Breast epithelium (tissue), 4 donors: ENCODE results near the gene MATN1. TPM values are rescaled to one million over a fixed set of nuclear protein-coding genes. Genes with fewer than 3 reads are reported as not detected.
A peak's percentile ranks its signal among the peaks of the same experiment; 100 is the strongest.

Source experiments
- DNase-seq, 2 donors: peaks; one replicate each; pipeline ENCODE4 v3.0.0-alpha.2; 2019; ENCODE audit warnings: low spot score in 2 of 2
- H3K27ac ChIP-seq, 2 donors: fragments of 200-600 bp; sonication (generic) in 1 of 2; one replicate each; pipeline ENCODE4 v1.5.1; 2016 to 2019; ENCODE audit warnings: mild to moderate bottlenecking in 1 of 2
- H3K27me3 ChIP-seq, 2 donors: fragments of 200-600 bp; sonication (generic) in 1 of 2; one replicate each; pipeline versions ENCODE4 v1.5.1 to v1.6.0; 2017 to 2019; ENCODE audit warnings: control low read depth in 1 of 2, mild to moderate bottlenecking in 1 of 2
- H3K36me3 ChIP-seq: fragments of 200-600 bp; one replicate; pipeline ENCODE4 v1.5.1; 2019
- H3K4me1 ChIP-seq, 2 donors: fragments of 200-600 bp; sonication (generic); one replicate each; pipeline ENCODE4 v1.5.1; 2016 to 2019; ENCODE audit warnings: control low read depth in 1 of 2
- H3K4me3 ChIP-seq, 3 donors: fragments of 200-600 bp; sonication (generic); 1 replicate in 2 of 3; 2 replicates in 1 of 3; pipeline ENCODE4 v1.5.1; 2016 to 2019; ENCODE audit warnings: mild to moderate bottlenecking in 3 of 3, moderate library complexity in 2 of 3
- H3K9me3 ChIP-seq, 2 donors: fragments of 200-600 bp; sonication (generic) in 1 of 2; one replicate each; pipeline ENCODE4 v1.5.1; 2016 to 2019; ENCODE audit warnings: control low read depth in 1 of 2
- CTCF ChIP-seq, 3 donors: fragments of 450-650 bp; IDR thresholded peaks; one replicate each; pipeline ENCODE4 v1.5.1; 2016 to 2017; ENCODE audit warnings: antibody characterized with exemption in 3 of 3, mild to moderate bottlenecking in 3 of 3, moderate library complexity in 3 of 3
- POLR2A ChIP-seq: fragments of 450-650 bp; IDR thresholded peaks from one replicate; pipeline ENCODE4 v1.6.1; 2016; ENCODE audit warnings: antibody characterized with exemption, mild to moderate bottlenecking, moderate library complexity
- POLR2AphosphoS5 ChIP-seq, 3 donors: sonication (generic); formaldehyde crosslinking; IDR thresholded peaks; one replicate each; pipeline ENCODE4 v1.6.1; 2017; ENCODE audit warnings: antibody characterized with exemption in 3 of 3
- intact Hi-C: fragments of 100-400 bp; cut with DNase I; formaldehyde crosslinking; loops from one replicate; pipeline ENCODE4 v1.15.1; 2023; ENCODE audit warnings: low total_unique reads
- total RNA-seq, 3 donors: library from RNA; depleted of rRNA; stranded (reverse); fragments of >200 nt; gene quantifications; one replicate each; pipeline ENCODE4 v1.1.0, GENCODE V29; 2016

MATN1 gene
- total RNA-seq, 3 donors from 2014 or later: not detected

GRCh38 chr1:30681782-30682181 lies 41.6 kb downstream of the MATN1 start:
- Histone ChIP-seq H3K27ac (no peak overlapping the region), H3K36me3 (no peaks in the 10 kb centered on the region), H3K9me3 (no peaks in the 10 kb centered on the region), H3K4me1 (peaks cover 0 to 7% of the 10 kb centered on the region in 2 donors), H3K27me3 (peaks cover 0 to 12% of the 10 kb centered on the region in 2 donors), H3K4me3 (no peak overlapping the region)
- intact Hi-C loops: no loop called here
- DNase-seq: peak in 1 of 2 donors; percentile 28
- TF ChIP-seq POLR2AphosphoS5 (IDR thresholded peaks at IDR 0.05) (no peak), CTCF (IDR thresholded peaks at IDR 0.05) (no peak), POLR2A (no peak)

- Histone ChIP-seq H3K4me3 (no peak overlapping the region), H3K36me3 (no peaks in the 10 kb centered on the region), H3K4me1 (peaks cover 0 to 7% of the 10 kb centered on the region in 2 donors), H3K27me3 (peaks cover 0 to 12% of the 10 kb centered on the region in 2 donors), H3K9me3 (peaks cover 0 to 7% of the 10 kb centered on the region in 2 donors), H3K27ac (no peak overlapping the region)
- DNase-seq: no peak
- TF ChIP-seq POLR2AphosphoS5 (IDR thresholded peaks at IDR 0.05) (no peak), POLR2A (no peak), CTCF (IDR thresholded peaks at IDR 0.05) (no peak)
- intact Hi-C loops: no loop called here
Observed at GRCh38 chr1:30680879-30681278, 42.5 kb downstream of the MATN1 start.

- Histone ChIP-seq H3K27me3 (peaks cover 0 to 12% of the 10 kb centered on the region in 2 donors), H3K36me3 (no peaks in the 10 kb centered on the region), H3K4me1 (peaks cover 0 to 7% of the 10 kb centered on the region in 2 donors), H3K9me3 (peaks cover 0 to 10% of the 10 kb centered on the region in 2 donors), H3K4me3 (no peak overlapping the region), H3K27ac (no peak overlapping the region)
- TF ChIP-seq CTCF (IDR thresholded peaks at IDR 0.05): no peak
- no peak for TF ChIP-seq POLR2AphosphoS5 (IDR thresholded peaks at IDR 0.05)
- no peak for TF ChIP-seq POLR2A
- intact Hi-C loops: no loop called here
- peak in 1 of 2 donors; percentile 15 for DNase-seq
Observed at GRCh38 chr1:30680429-30680828, 43.0 kb downstream of the MATN1 start.

- DNase-seq: peak in 1 of 2 donors; percentile 9
- intact Hi-C loops: no loop called here
Observed at GRCh38 chr1:30679976-30680305, 43.4 kb downstream of the MATN1 start.

More at GRCh38 chr1:30679976-30680305, 43.4 kb downstream of the MATN1 start:
- Histone ChIP-seq H3K9me3 (peaks cover 0 to 10% of the 10 kb centered on the region in 2 donors), H3K4me1 (peaks cover 0 to 5% of the 10 kb centered on the region in 2 donors), H3K27me3 (peaks cover 0 to 10% of the 10 kb centered on the region in 2 donors), H3K4me3 (no peak overlapping the region), H3K27ac (no peak overlapping the region), H3K36me3 (no peaks in the 10 kb centered on the region)
- TF ChIP-seq POLR2A: no peak
- TF ChIP-seq POLR2AphosphoS5 (IDR thresholded peaks at IDR 0.05): no peak
- no peak for TF ChIP-seq CTCF (IDR thresholded peaks at IDR 0.05)
